SK-N-SH (cell line): ENCODE data around the gene FBN1.

Experiments
- CTCF ChIP-seq: fragments of 200-600 bp; sonication (generic); IDR thresholded peaks from 2 replicates; pipeline ENCODE4 v1.6.1; 2017; ENCODE audit warnings: antibody characterized with exemption, mild to moderate bottlenecking, moderate library complexity
- YY1 ChIP-seq: IDR thresholded peaks from 2 replicates; pipeline ENCODE4 v1.4.0; 2012; ENCODE audit warnings: low read depth, mild to moderate bottlenecking
- TF ChIP-seq, protein P1 (sequence below): IDR thresholded peaks from 2 replicates; pipeline ENCODE4 v1.6.1; 2012; ENCODE audit warnings: mild to moderate bottlenecking, low read depth, low read length, moderate library complexity

GRCh38 chr15:48510976-48511375 lies 134.5 kb downstream of the FBN1 start:
- TF ChIP-seq, protein P1, sequence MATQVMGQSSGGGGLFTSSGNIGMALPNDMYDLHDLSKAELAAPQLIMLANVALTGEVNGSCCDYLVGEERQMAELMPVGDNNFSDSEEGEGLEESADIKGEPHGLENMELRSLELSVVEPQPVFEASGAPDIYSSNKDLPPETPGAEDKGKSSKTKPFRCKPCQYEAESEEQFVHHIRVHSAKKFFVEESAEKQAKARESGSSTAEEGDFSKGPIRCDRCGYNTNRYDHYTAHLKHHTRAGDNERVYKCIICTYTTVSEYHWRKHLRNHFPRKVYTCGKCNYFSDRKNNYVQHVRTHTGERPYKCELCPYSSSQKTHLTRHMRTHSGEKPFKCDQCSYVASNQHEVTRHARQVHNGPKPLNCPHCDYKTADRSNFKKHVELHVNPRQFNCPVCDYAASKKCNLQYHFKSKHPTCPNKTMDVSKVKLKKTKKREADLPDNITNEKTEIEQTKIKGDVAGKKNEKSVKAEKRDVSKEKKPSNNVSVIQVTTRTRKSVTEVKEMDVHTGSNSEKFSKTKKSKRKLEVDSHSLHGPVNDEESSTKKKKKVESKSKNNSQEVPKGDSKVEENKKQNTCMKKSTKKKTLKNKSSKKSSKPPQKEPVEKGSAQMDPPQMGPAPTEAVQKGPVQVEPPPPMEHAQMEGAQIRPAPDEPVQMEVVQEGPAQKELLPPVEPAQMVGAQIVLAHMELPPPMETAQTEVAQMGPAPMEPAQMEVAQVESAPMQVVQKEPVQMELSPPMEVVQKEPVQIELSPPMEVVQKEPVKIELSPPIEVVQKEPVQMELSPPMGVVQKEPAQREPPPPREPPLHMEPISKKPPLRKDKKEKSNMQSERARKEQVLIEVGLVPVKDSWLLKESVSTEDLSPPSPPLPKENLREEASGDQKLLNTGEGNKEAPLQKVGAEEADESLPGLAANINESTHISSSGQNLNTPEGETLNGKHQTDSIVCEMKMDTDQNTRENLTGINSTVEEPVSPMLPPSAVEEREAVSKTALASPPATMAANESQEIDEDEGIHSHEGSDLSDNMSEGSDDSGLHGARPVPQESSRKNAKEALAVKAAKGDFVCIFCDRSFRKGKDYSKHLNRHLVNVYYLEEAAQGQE = no peak
- no peak for TF ChIP-seq YY1
- TF ChIP-seq CTCF = no peak
